SK-N-SH (cell line): ENCODE results near the gene FN3K. TPM values are rescaled to one million over a fixed set of nuclear protein-coding genes. Genes with fewer than 3 reads are reported as not detected.

Experiments
- CTCF ChIA-PET: fragments of 300-600, 350-600 bp; formaldehyde crosslinking; extraction: SDS; loops from one replicate; lab custom pipeline; 2021; lab: Yijun Ruan, JAX
- POLR2A ChIA-PET: fragments of 350-600 bp; sonication (Branson Sonifier 250); formaldehyde crosslinking; extraction: SDS; loops from one replicate; lab custom pipeline; 2020; ENCODE audit warnings: antibody characterized with exemption, inconsistent platforms; lab: Yijun Ruan, JAX
- DNase-seq: peaks from one replicate; pipeline ENCODE4 v3.0.0; 2012
- H2AFZ ChIP-seq: fragments of 200-600 bp; sonication (generic); 2 replicates; pipeline ENCODE4 v1.8.1; 2016; ENCODE audit warnings: antibody characterized with exemption, mild to moderate bottlenecking, low read depth
- H3F3A ChIP-seq: fragments of 200-600 bp; sonication (generic); replicated peaks from 2 replicates; pipeline ENCODE3; 2016; ENCODE audit warnings: antibody characterized with exemption, mild to moderate bottlenecking; ENCODE audit not compliant: insufficient read depth
- H3K27ac ChIP-seq, 2 experiments: fragments of 200-500 bp in 1 of 2; fragments of 200-600 bp in 1 of 2; sonication (Bioruptor generic) in 1 of 2; sonication (generic), shearing (Covaris generic) in 1 of 2; 2 replicates each; pipeline versions ENCODE4 v1.5.1 to v1.6.1; 2014 to 2016; ENCODE audit warnings: low read depth in 2 of 2, inconsistent platforms in 1 of 2, low read length in 1 of 2, mild to moderate bottlenecking in 1 of 2, mixed read lengths in 1 of 2
- H3K27me3 ChIP-seq: fragments of 200-600 bp; sonication (generic), shearing (Covaris generic); 2 replicates; pipeline ENCODE4 v1.6.1; 2016; ENCODE audit warnings: mixed run types; ENCODE audit not compliant: insufficient read depth
- H3K36me3 ChIP-seq, 2 experiments: fragments of 200-500 bp in 1 of 2; fragments of 200-600 bp in 1 of 2; sonication (Bioruptor generic) in 1 of 2; sonication (generic) in 1 of 2; replicated peaks in 1 of 2; 2 replicates each; pipeline versions ENCODE3 to v1.5.1; 2014 to 2016; ENCODE audit warnings: low read length in 1 of 2, mild to moderate bottlenecking in 1 of 2; ENCODE audit not compliant: insufficient read depth in 2 of 2, control insufficient read depth in 1 of 2
- H3K4me1 ChIP-seq, 2 experiments: fragments of 200-500 bp in 1 of 2; fragments of 200-600 bp in 1 of 2; sonication (Bioruptor generic) in 1 of 2; sonication (generic), shearing (Covaris generic) in 1 of 2; 2 replicates each; pipeline versions ENCODE4 v1.5.1 to v1.6.1; 2014 to 2016; ENCODE audit warnings: low read depth in 1 of 2, low read length in 1 of 2, mixed run types in 1 of 2; ENCODE audit not compliant: insufficient read depth in 2 of 2, control insufficient read depth in 1 of 2
- H3K4me2 ChIP-seq: fragments of 200-600 bp; sonication (generic), shearing (Covaris generic); 2 replicates; pipeline ENCODE4 v1.6.1; 2017; ENCODE audit warnings: mixed run types
- H3K4me3 ChIP-seq, 2 experiments: fragments of 200-500 bp in 1 of 2; fragments of 200-600 bp in 1 of 2; sonication (Bioruptor generic) in 1 of 2; sonication (generic), shearing (Covaris generic) in 1 of 2; 2 replicates each; pipeline versions ENCODE4 v1.5.1 to v1.8.1; 2014 to 2016; ENCODE audit warnings: low read depth in 2 of 2, inconsistent platforms in 1 of 2, low read length in 1 of 2, mild to moderate bottlenecking in 1 of 2, mixed read lengths in 1 of 2, moderate library complexity in 1 of 2
- H3K79me2 ChIP-seq: fragments of 200-600 bp; sonication (generic); 2 replicates; pipeline ENCODE4 v1.8.1; 2017; ENCODE audit warnings: mild to moderate bottlenecking; ENCODE audit not compliant: insufficient read depth
- H3K9ac ChIP-seq: fragments of 200-600 bp; sonication (generic); 2 replicates; pipeline ENCODE4 v1.6.1; 2017; ENCODE audit warnings: mixed run types
- H3K9me2 ChIP-seq: fragments of 200-600 bp; sonication (generic); 2 replicates; pipeline ENCODE4 v1.6.1; 2017; ENCODE audit warnings: mixed run types
- H3K9me3 ChIP-seq: fragments of 200-600 bp; sonication (generic); 2 replicates; pipeline ENCODE4 v1.6.1; 2017; ENCODE audit warnings: mixed run types, mild to moderate bottlenecking, moderate library complexity
- H4K20me1 ChIP-seq: fragments of 200-600 bp; sonication (generic); 2 replicates; pipeline ENCODE4 v1.6.1; 2017; ENCODE audit warnings: mild to moderate bottlenecking, mixed run types; ENCODE audit not compliant: insufficient read depth
- EP300 ChIP-seq, 2 experiments: IDR thresholded peaks; 2 replicates each; pipeline versions ENCODE4 v1.4.0 to v1.6.1; 2012; ENCODE audit warnings: borderline replicate concordance in 1 of 2, low read depth in 1 of 2, low read length in 1 of 2
- EZH2phosphoT487 ChIP-seq: fragments of 200-600 bp; sonication (generic); IDR thresholded peaks from 2 replicates; pipeline ENCODE4 v1.6.1; 2017; ENCODE audit warnings: low read depth, mixed run types, mild to moderate bottlenecking, antibody characterized with exemption, moderate library complexity, borderline replicate concordance
- FOXJ3 ChIP-seq: sonication (generic); formaldehyde crosslinking; IDR thresholded peaks from 2 replicates; pipeline ENCODE4 v1.5.1; 2020; ENCODE audit warnings: mild to moderate bottlenecking, missing genetic modification reagents
- MEF2A ChIP-seq: IDR thresholded peaks from 2 replicates; pipeline ENCODE4 v1.4.0; 2012; ENCODE audit warnings: low read depth, borderline replicate concordance
- NFIC ChIP-seq: IDR thresholded peaks from 2 replicates; pipeline ENCODE4 v1.4.0; 2012; ENCODE audit warnings: borderline replicate concordance
- NRF1 ChIP-seq: IDR thresholded peaks from 2 replicates; pipeline ENCODE4 v1.6.1; 2012; ENCODE audit warnings: low read depth, mild to moderate bottlenecking, low read length
- POLR2AphosphoS5 ChIP-seq: IDR thresholded peaks from 2 replicates; pipeline ENCODE4 v1.6.1; 2012; ENCODE audit warnings: low read depth, low read length
- RCOR1 ChIP-seq: fragments of 150-350 bp; IDR thresholded peaks from 2 replicates; pipeline ENCODE4 v1.6.1; 2017; ENCODE audit warnings: antibody characterized with exemption, low read length
- RXRA ChIP-seq: IDR thresholded peaks from 2 replicates; pipeline ENCODE4 v1.4.0; 2012; ENCODE audit warnings: low read depth, mild to moderate bottlenecking, borderline replicate concordance
- SIN3A ChIP-seq: IDR thresholded peaks from 2 replicates; pipeline ENCODE4 v1.6.1; 2012; ENCODE audit warnings: low read depth, mild to moderate bottlenecking, low read length, moderate library complexity, borderline replicate concordance
- TAF1 ChIP-seq: IDR thresholded peaks from 2 replicates; pipeline ENCODE4 v1.6.1; 2012; ENCODE audit warnings: low read depth, mild to moderate bottlenecking, low read length, moderate library complexity, borderline replicate concordance
- TCF12 ChIP-seq: IDR thresholded peaks from 2 replicates; pipeline ENCODE4 v1.4.0; 2012
- TEAD4 ChIP-seq: IDR thresholded peaks from 2 replicates; pipeline ENCODE4 v1.4.0; 2012; ENCODE audit warnings: mild to moderate bottlenecking, borderline replicate concordance; ENCODE audit not compliant: insufficient read depth
- WGBS: methylation state at CpG from one replicate; pipeline ENCODE4 v1.1.6; 2017; ENCODE audit warnings: low lambda C conversion rate; 5-methylcytosine and 5-hydroxymethylcytosine counted together
- polyA plus RNA-seq, 3 experiments: library from polyadenylated mRNA; depleted of rRNA; stranded (reverse); fragments of >200 nt; gene quantifications; 2 replicates each; pipeline ENCODE4 v1.2.3, GENCODE V29; 2012
- TF ChIP-seq, protein P1 (sequence below): fragments of 150-350 bp; IDR thresholded peaks from 2 replicates; pipeline ENCODE4 v1.6.1; 2017; ENCODE audit warnings: antibody characterized with exemption, low read length, low read depth, borderline replicate concordance
- TF ChIP-seq, protein P2 (sequence below): fragments of 200-600 bp; sonication (generic); IDR thresholded peaks from 2 replicates; pipeline ENCODE4 v1.6.1; 2017; ENCODE audit warnings: antibody characterized with exemption, mild to moderate bottlenecking, moderate library complexity
- TF ChIP-seq, protein P3 (sequence below): IDR thresholded peaks from 2 replicates; pipeline ENCODE4 v1.4.0; 2012; ENCODE audit warnings: low read depth, borderline replicate concordance
- TF ChIP-seq, protein P4 (sequence below): IDR thresholded peaks from 2 replicates; pipeline ENCODE4 v1.6.1; 2012; ENCODE audit warnings: mild to moderate bottlenecking, low read depth, low read length, moderate library complexity
- TF ChIP-seq, protein P5 (sequence below): IDR thresholded peaks from 2 replicates; pipeline ENCODE4; 2012

FN3K gene
- polyA plus RNA-seq, 1 of the 3 experiments (the other 2 are of a cell fraction) = 9.9 TPM

DNA sequence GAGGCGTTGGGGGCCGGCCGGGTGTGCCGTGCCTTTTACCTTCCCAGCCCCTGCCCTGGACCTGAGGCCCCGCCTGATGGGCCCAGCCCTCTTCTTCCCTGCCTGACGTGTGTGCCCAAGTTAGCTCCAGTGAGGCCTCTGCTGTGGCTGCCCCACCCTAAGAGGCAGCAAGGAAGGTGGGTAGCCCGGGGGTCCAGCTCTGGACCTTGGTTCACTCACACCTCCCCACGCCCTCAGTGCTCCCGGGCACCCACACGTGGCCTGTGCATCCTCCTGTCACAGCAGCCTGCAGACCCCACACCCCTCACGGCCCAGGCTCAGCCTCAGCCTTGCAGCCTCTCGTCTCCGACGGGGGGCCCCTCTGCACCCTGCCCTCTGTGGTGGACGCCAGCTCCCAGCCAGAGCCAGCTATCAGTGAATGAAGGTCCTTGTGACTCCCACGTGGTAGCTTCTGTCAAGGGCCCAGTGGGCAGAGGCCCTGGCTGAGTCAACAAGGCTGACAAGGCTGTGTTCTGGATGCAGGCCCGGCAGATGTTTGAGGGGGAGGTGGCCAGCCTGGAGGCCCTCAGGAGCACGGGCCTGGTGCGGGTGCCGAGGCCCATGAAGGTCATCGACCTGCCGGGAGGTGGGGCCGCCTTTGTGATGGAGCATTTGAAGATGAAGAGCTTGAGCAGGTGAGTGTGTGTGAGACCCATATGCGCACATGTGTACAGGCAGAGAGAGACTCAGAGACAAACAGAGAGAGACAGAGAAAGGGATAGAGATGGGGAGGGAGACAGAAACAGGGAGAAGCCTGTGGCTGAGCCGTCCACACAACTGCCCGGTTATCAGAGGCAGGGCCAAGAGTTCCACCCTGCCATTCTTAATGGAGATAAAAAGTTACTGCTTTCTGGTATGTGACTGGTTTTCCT is 2.8 kb downstream of the FN3K start:
- Histone ChIP-seq H3K4me3 (no peak overlapping the region), H3K9ac (no peak overlapping the region), H3K79me2 (no peaks in the 10 kb centered on the region), H3K36me3 (peaks cover 17 to 42% of the 10 kb centered on the region in 2 experiments), H2AFZ (no peak overlapping the region), H3K4me2 (no peak overlapping the region), H4K20me1 (no peaks in the 10 kb centered on the region), H3K9me3 (peaks cover 12% of the 10 kb centered on the region; the same call in 1 of the 2 replicates), H3K27ac (no peak overlapping the region), H3F3A (no peaks in the 10 kb centered on the region), H3K9me2 (no peaks in the 10 kb centered on the region), H3K4me1 (peaks cover 0 to 3% of the 10 kb centered on the region in 2 experiments; a peak in 1 of 4 replicates), H3K27me3 (no peaks in the 10 kb centered on the region)
- DNase-seq = no peak
- WGBS = 85% methylated on average over 20 of the region's 26 CpGs
- TF ChIP-seq EZH2phosphoT487 (no peak), RCOR1 (no peak), FOXJ3 (no peak), RXRA (no peak), TCF12 (no peak), TEAD4 (no peak), SIN3A (no peak), POLR2AphosphoS5 (no peak), TAF1 (no peak), NRF1 (no peak), MEF2A (no peak), NFIC (no peak), EP300 (IDR thresholded peaks at IDR 0.05; ENCODE audit: borderline replicate concordance in 1 of 2, low read depth in 1 of 2, low read length in 1 of 2) (no peak)
- TF ChIP-seq, protein P1, sequence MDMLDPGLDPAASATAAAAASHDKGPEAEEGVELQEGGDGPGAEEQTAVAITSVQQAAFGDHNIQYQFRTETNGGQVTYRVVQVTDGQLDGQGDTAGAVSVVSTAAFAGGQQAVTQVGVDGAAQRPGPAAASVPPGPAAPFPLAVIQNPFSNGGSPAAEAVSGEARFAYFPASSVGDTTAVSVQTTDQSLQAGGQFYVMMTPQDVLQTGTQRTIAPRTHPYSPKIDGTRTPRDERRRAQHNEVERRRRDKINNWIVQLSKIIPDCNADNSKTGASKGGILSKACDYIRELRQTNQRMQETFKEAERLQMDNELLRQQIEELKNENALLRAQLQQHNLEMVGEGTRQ = no peak
- TF ChIP-seq, protein P2, sequence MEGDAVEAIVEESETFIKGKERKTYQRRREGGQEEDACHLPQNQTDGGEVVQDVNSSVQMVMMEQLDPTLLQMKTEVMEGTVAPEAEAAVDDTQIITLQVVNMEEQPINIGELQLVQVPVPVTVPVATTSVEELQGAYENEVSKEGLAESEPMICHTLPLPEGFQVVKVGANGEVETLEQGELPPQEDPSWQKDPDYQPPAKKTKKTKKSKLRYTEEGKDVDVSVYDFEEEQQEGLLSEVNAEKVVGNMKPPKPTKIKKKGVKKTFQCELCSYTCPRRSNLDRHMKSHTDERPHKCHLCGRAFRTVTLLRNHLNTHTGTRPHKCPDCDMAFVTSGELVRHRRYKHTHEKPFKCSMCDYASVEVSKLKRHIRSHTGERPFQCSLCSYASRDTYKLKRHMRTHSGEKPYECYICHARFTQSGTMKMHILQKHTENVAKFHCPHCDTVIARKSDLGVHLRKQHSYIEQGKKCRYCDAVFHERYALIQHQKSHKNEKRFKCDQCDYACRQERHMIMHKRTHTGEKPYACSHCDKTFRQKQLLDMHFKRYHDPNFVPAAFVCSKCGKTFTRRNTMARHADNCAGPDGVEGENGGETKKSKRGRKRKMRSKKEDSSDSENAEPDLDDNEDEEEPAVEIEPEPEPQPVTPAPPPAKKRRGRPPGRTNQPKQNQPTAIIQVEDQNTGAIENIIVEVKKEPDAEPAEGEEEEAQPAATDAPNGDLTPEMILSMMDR = no peak
- TF ChIP-seq, protein P3, sequence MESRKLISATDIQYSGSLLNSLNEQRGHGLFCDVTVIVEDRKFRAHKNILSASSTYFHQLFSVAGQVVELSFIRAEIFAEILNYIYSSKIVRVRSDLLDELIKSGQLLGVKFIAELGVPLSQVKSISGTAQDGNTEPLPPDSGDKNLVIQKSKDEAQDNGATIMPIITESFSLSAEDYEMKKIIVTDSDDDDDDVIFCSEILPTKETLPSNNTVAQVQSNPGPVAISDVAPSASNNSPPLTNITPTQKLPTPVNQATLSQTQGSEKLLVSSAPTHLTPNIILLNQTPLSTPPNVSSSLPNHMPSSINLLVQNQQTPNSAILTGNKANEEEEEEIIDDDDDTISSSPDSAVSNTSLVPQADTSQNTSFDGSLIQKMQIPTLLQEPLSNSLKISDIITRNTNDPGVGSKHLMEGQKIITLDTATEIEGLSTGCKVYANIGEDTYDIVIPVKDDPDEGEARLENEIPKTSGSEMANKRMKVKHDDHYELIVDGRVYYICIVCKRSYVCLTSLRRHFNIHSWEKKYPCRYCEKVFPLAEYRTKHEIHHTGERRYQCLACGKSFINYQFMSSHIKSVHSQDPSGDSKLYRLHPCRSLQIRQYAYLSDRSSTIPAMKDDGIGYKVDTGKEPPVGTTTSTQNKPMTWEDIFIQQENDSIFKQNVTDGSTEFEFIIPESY = no peak
- TF ChIP-seq, protein P4, sequence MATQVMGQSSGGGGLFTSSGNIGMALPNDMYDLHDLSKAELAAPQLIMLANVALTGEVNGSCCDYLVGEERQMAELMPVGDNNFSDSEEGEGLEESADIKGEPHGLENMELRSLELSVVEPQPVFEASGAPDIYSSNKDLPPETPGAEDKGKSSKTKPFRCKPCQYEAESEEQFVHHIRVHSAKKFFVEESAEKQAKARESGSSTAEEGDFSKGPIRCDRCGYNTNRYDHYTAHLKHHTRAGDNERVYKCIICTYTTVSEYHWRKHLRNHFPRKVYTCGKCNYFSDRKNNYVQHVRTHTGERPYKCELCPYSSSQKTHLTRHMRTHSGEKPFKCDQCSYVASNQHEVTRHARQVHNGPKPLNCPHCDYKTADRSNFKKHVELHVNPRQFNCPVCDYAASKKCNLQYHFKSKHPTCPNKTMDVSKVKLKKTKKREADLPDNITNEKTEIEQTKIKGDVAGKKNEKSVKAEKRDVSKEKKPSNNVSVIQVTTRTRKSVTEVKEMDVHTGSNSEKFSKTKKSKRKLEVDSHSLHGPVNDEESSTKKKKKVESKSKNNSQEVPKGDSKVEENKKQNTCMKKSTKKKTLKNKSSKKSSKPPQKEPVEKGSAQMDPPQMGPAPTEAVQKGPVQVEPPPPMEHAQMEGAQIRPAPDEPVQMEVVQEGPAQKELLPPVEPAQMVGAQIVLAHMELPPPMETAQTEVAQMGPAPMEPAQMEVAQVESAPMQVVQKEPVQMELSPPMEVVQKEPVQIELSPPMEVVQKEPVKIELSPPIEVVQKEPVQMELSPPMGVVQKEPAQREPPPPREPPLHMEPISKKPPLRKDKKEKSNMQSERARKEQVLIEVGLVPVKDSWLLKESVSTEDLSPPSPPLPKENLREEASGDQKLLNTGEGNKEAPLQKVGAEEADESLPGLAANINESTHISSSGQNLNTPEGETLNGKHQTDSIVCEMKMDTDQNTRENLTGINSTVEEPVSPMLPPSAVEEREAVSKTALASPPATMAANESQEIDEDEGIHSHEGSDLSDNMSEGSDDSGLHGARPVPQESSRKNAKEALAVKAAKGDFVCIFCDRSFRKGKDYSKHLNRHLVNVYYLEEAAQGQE = no peak
- TF ChIP-seq, protein P5, sequence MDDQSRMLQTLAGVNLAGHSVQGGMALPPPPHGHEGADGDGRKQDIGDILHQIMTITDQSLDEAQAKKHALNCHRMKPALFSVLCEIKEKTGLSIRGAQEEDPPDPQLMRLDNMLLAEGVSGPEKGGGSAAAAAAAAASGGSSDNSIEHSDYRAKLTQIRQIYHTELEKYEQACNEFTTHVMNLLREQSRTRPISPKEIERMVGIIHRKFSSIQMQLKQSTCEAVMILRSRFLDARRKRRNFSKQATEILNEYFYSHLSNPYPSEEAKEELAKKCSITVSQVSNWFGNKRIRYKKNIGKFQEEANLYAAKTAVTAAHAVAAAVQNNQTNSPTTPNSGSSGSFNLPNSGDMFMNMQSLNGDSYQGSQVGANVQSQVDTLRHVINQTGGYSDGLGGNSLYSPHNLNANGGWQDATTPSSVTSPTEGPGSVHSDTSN = no peak
- CTCF ChIA-PET = no interaction called here
- POLR2A ChIA-PET = no interaction called here
